Measurements from ENCODE around the gene TNNC1. TPM values are rescaled to one million over a fixed set of nuclear protein-coding genes. Genes with fewer than 3 reads are reported as not detected.
A peak's percentile ranks its signal among the peaks of the same experiment; 100 is the strongest.

Gene TNNC1
- total and polyA plus RNA-seq, 10 of the 15 experiments (the other 5 are each of a cell fraction or from before 2014, with no cell fraction given), result 0.13 to 1.3 (median 0.53) TPM; not detected in 2

DNA sequence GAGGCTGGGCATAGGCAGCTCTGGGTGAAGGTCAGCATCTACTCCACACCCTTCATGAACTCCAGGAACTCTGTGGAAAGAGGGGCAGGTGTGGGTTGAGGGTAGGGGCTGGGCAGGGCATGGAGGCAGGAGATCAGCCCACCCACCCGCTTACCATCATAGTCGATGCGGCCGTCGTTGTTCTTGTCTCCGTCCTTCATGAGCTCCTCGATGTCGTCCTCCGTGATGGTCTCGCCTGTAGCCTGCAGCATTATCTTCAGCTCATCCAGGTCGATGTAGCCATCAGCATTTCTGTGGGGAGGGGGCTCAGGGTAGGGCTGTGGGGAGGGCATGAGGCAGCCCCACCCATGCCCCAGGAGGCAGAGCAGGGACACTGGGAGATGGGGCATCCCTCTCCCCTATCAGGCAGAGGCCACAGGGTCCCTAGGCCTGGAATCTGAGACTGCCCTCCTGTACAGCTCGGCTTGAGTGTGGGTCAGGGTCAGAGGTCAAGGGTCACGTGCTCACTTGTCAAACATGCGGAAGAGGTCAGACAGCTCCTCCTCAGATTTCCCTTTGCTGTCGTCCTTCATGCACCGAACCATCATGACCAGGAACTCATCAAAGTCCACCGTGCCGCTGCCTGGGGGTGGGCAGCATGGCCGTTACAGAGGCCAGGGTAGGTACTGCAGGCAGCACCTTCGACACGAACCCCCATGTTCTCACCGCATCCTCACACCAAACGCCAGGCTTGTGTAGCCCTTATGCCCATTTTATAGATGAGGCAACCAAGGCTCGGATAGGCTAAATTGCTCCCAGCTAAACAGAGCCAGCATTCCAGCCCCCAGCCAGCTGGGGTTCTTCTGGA, 2.4 kb downstream of the TNNC1 start (continued):
- TF ChIP-seq, protein P1, sequence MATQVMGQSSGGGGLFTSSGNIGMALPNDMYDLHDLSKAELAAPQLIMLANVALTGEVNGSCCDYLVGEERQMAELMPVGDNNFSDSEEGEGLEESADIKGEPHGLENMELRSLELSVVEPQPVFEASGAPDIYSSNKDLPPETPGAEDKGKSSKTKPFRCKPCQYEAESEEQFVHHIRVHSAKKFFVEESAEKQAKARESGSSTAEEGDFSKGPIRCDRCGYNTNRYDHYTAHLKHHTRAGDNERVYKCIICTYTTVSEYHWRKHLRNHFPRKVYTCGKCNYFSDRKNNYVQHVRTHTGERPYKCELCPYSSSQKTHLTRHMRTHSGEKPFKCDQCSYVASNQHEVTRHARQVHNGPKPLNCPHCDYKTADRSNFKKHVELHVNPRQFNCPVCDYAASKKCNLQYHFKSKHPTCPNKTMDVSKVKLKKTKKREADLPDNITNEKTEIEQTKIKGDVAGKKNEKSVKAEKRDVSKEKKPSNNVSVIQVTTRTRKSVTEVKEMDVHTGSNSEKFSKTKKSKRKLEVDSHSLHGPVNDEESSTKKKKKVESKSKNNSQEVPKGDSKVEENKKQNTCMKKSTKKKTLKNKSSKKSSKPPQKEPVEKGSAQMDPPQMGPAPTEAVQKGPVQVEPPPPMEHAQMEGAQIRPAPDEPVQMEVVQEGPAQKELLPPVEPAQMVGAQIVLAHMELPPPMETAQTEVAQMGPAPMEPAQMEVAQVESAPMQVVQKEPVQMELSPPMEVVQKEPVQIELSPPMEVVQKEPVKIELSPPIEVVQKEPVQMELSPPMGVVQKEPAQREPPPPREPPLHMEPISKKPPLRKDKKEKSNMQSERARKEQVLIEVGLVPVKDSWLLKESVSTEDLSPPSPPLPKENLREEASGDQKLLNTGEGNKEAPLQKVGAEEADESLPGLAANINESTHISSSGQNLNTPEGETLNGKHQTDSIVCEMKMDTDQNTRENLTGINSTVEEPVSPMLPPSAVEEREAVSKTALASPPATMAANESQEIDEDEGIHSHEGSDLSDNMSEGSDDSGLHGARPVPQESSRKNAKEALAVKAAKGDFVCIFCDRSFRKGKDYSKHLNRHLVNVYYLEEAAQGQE (IDR thresholded peaks at IDR 0.05; ENCODE audit: low read depth, low read length), result no peak
- TF ChIP-seq, protein P2, sequence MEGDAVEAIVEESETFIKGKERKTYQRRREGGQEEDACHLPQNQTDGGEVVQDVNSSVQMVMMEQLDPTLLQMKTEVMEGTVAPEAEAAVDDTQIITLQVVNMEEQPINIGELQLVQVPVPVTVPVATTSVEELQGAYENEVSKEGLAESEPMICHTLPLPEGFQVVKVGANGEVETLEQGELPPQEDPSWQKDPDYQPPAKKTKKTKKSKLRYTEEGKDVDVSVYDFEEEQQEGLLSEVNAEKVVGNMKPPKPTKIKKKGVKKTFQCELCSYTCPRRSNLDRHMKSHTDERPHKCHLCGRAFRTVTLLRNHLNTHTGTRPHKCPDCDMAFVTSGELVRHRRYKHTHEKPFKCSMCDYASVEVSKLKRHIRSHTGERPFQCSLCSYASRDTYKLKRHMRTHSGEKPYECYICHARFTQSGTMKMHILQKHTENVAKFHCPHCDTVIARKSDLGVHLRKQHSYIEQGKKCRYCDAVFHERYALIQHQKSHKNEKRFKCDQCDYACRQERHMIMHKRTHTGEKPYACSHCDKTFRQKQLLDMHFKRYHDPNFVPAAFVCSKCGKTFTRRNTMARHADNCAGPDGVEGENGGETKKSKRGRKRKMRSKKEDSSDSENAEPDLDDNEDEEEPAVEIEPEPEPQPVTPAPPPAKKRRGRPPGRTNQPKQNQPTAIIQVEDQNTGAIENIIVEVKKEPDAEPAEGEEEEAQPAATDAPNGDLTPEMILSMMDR (IDR thresholded peaks at IDR 0.05 in 2 of 3, conservative IDR thresholded peaks at IDR 0.05 in 1 of 3; ENCODE audit: control insufficient read depth in 2 of 3, extremely low read depth in 1 of 3, insufficient read depth in 1 of 3, low read depth in 3 of 3, low read length in 3 of 3), result peak in 2 of 3 experiments; percentile 10 to 24; a peak in 1 of 6 replicates
- TF ChIP-seq, protein P3, sequence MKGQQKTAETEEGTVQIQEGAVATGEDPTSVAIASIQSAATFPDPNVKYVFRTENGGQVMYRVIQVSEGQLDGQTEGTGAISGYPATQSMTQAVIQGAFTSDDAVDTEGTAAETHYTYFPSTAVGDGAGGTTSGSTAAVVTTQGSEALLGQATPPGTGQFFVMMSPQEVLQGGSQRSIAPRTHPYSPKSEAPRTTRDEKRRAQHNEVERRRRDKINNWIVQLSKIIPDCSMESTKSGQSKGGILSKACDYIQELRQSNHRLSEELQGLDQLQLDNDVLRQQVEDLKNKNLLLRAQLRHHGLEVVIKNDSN (IDR thresholded peaks at IDR 0.05; ENCODE audit: borderline replicate concordance, extremely low read length, insufficient read depth, low read depth, low read length), result no peak
- TF ChIP-seq, protein P4, sequence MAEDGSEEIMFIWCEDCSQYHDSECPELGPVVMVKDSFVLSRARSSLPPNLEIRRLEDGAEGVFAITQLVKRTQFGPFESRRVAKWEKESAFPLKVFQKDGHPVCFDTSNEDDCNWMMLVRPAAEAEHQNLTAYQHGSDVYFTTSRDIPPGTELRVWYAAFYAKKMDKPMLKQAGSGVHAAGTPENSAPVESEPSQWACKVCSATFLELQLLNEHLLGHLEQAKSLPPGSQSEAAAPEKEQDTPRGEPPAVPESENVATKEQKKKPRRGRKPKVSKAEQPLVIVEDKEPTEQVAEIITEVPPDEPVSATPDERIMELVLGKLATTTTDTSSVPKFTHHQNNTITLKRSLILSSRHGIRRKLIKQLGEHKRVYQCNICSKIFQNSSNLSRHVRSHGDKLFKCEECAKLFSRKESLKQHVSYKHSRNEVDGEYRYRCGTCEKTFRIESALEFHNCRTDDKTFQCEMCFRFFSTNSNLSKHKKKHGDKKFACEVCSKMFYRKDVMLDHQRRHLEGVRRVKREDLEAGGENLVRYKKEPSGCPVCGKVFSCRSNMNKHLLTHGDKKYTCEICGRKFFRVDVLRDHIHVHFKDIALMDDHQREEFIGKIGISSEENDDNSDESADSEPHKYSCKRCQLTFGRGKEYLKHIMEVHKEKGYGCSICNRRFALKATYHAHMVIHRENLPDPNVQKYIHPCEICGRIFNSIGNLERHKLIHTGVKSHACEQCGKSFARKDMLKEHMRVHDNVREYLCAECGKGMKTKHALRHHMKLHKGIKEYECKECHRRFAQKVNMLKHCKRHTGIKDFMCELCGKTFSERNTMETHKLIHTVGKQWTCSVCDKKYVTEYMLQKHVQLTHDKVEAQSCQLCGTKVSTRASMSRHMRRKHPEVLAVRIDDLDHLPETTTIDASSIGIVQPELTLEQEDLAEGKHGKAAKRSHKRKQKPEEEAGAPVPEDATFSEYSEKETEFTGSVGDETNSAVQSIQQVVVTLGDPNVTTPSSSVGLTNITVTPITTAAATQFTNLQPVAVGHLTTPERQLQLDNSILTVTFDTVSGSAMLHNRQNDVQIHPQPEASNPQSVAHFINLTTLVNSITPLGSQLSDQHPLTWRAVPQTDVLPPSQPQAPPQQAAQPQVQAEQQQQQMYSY (CRISPR knock-in tag; IDR thresholded peaks at IDR 0.05), result no peak
- TF ChIP-seq BHLHE40 (IDR thresholded peaks at IDR 0.05; ENCODE audit: borderline replicate concordance in 1 of 2, low read depth in 2 of 2, low read length in 1 of 2), result peak in 1 of 2 experiments; percentile 8; a peak in 1 of 4 replicates
